ENCODE measurements around the gene TMEM217.

GRCh38 chr6:37177077-37177934 is 80.6 kb downstream of the TMEM217 start:
- no peak for TF ChIP-seq CTCF (IDR thresholded peaks at IDR 0.05)
- no peak for TF ChIP-seq POLR2A (IDR thresholded peaks at IDR 0.05)

Data from testis (tissue), 2 donors.